Upper lobe of left lung (tissue), 4 donors: ENCODE results near the gene KLHL29.

Experiments used
- CTCF ChIP-seq, 6 experiments: fragments of 450-650 bp in 4 of 6; fragments of 200-600 bp in 2 of 6; sonication (generic) in 2 of 6; IDR thresholded peaks; one replicate each; pipeline ENCODE4 v1.5.1; 2016 to 2019; ENCODE audit warnings: antibody characterized with exemption in 6 of 6
- POLR2A ChIP-seq, 4 donors: fragments of 450-650 bp; IDR thresholded peaks; one replicate each; pipeline ENCODE4 v1.5.1; 2016 to 2017; ENCODE audit warnings: antibody characterized with exemption in 4 of 4, mild to moderate bottlenecking in 2 of 4

- no peak for TF ChIP-seq CTCF (IDR thresholded peaks at IDR 0.05)
- no peak for TF ChIP-seq POLR2A (IDR thresholded peaks at IDR 0.05)
Measured at GRCh38 chr2:23412556-23413155, 27.7 kb downstream of the KLHL29 start.
